B cell (primary cell): Measurements from ENCODE around the gene STRIP1.

Experiments
- CTCF ChIP-seq: fragments of 200-600 bp; IDR thresholded peaks from one replicate; pipeline ENCODE4 v1.8.0; 2022; ENCODE audit warnings: antibody characterized with exemption, mild to moderate bottlenecking
- EZH2 ChIP-seq: IDR thresholded peaks from 2 replicates; pipeline ENCODE4 v1.6.1; 2012; ENCODE audit warnings: borderline replicate concordance, low read depth, mild to moderate bottlenecking, moderate library complexity, low read length; ENCODE audit not compliant: insufficient read depth, poor library complexity, severe bottlenecking

GRCh38 chr1:110058591-110058990, 24.2 kb downstream of the STRIP1 start:
- TF ChIP-seq CTCF = no peak
- TF ChIP-seq EZH2 = no peak
